GM13977 (cell line): ENCODE measurements around the gene RAD51B.

ENCODE experiments used
- DNase-seq: peaks from one replicate; pipeline ENCODE4 v3.0.0; 2012; ENCODE audit warnings: low spot score
- in situ Hi-C: fragments of 300-500 bp; cut with MboI; formaldehyde crosslinking; loops from one replicate; pipeline ENCODE4 v1.12.0; 2022; ENCODE audit warnings: low sequenced_read_pairs, low pct_unique_long_range_greater_than_20kb, mixed read lengths, inconsistent platforms; ENCODE audit not compliant: unreplicated experiment
- TF ChIP-seq, protein P1 (sequence below): IDR thresholded peaks from 2 replicates; pipeline ENCODE4 v1.5.1; 2012; ENCODE audit warnings: mild to moderate bottlenecking, control low read depth; ENCODE audit not compliant: insufficient read depth; ENCODE audit errors: extremely low read depth, missing control alignments

Gene RAD51B

DNA sequence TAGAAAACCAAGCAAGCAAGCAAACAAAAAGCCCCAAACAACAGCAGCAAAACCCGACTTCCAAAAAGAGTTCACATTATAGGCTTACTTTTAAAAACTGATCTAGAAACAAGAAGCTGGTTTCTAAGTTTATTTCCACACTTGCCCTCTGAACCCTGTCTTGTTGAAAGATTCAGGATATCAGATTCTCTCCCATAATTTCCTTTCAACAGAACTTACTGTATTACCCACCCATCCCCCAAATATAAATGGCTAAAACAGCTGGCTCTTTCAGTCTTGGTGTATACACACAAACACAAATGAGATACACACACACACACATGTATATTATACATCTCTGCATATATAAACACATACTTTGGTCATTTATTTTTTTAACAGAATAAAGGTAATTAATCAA, 512.4 kb downstream of the RAD51B start:
- in situ Hi-C loops: no loop called here
- DNase-seq: no peak
- TF ChIP-seq, protein P1, sequence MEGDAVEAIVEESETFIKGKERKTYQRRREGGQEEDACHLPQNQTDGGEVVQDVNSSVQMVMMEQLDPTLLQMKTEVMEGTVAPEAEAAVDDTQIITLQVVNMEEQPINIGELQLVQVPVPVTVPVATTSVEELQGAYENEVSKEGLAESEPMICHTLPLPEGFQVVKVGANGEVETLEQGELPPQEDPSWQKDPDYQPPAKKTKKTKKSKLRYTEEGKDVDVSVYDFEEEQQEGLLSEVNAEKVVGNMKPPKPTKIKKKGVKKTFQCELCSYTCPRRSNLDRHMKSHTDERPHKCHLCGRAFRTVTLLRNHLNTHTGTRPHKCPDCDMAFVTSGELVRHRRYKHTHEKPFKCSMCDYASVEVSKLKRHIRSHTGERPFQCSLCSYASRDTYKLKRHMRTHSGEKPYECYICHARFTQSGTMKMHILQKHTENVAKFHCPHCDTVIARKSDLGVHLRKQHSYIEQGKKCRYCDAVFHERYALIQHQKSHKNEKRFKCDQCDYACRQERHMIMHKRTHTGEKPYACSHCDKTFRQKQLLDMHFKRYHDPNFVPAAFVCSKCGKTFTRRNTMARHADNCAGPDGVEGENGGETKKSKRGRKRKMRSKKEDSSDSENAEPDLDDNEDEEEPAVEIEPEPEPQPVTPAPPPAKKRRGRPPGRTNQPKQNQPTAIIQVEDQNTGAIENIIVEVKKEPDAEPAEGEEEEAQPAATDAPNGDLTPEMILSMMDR: no peak

DNA sequence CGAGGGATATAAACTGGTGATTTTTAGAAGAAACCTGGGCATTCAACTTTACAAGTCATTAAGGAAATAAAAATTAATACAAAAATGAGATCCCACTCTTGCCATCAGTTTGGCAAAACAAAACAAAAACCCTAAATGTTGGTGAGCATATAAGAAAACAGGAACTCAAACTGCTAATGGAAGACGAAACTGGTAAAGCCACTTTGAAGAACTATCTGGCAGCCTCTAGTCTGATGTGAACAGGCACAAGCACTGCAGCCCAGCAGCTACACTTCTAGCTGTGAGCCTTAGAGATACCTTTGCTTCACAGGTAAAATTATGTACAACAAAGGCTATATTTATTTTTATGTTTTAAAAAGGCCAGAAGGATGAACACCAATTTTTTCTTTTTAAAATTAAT, 513.7 kb downstream of the RAD51B start:
- TF ChIP-seq, protein P1: no peak
- no peak for DNase-seq
- in situ Hi-C loops: no loop called here

DNA sequence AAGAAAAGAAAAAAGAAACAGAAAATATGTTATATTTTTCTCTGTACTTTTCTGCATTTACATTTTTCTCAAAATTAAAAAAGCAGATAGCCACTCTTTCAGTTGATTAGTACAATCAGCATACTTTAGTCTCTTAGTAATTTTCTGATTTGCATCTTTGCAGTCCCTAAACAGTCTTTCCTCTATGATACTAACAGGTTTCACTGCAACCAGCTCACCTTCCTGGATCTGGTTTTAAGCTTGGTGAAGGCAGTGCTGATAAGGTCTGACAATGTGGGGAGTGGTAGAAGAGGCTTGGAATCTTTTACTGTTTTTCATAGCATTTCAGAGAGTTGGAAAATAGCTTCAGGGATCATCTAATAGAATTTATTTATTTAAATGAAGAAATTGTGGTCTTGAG, 515.7 kb downstream of the RAD51B start:
- TF ChIP-seq, protein P1: no peak
- no peak for DNase-seq
- in situ Hi-C loops: no loop called here

DNA sequence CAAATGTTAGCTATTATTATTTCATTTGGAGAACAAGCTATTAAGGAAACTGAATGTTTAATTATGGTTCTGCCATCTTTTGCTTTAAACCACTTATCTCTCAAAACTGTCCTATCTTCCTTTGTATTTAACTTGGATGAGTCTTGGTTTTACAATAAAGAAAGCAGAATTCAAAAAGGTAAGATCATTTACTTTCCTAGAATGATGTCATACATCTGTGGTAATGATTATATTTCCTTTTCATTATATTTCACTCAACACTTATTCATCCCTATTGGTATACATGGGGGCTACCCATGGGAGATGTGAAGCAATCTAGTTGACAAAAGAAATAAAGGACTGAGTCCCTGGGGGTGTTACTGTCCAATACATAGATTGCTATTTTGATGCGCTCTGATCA, 516.6 kb downstream of the RAD51B start:
- DNase-seq: no peak
- TF ChIP-seq, protein P1: no peak
- in situ Hi-C loops: no loop called here

DNA sequence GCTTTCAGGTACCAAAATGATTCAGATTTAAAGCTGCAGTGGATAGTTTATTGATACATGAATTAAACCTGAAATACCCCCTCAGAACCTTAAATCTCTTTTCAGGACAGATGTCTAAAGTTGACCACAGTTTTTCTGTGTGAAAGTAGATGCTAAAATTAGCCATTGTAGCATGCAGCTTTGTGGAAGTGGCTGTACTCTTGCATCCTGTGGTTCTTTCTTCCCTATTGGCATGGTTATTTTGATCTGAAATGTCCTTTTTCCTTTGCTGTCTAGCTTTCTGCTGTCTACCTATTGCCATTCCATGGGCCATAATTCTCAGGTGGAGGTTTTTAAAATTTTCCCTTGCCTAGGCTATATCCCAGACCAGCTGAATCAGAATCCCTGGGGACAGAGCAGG, 517.7 kb downstream of the RAD51B start:
- TF ChIP-seq, protein P1: no peak
- no peak for DNase-seq
- in situ Hi-C loops: no loop called here

DNA sequence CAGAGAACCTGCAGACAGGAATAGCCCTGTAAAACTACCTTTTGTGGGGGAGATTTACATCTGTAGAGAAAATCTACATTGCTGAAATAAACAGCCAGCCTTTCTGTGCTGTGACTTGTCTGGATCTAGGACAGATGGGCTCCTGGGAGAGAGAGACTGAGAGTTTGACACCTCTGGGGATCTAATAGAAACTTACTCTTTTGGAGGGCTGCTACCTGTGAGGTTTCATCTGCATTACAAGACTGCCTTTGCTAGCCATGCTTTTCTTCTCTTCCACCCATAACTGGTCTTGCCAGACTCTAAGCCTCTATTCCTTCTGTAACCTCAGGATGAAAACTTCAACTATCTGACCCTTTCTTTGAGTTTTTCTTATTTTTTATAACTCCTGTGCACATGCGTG, 520.7 kb downstream of the RAD51B start:
- in situ Hi-C loops: no loop called here
- TF ChIP-seq, protein P1: no peak
- DNase-seq: no peak
